ENCODE measurements around the gene STK40.

The STK40 gene

GRCh38 chr1:36309397-36309796, 76.3 kb downstream of the STK40 start:
- no peak for DNase-seq (ENCODE audit: low read depth in 2 of 2)

DNA sequence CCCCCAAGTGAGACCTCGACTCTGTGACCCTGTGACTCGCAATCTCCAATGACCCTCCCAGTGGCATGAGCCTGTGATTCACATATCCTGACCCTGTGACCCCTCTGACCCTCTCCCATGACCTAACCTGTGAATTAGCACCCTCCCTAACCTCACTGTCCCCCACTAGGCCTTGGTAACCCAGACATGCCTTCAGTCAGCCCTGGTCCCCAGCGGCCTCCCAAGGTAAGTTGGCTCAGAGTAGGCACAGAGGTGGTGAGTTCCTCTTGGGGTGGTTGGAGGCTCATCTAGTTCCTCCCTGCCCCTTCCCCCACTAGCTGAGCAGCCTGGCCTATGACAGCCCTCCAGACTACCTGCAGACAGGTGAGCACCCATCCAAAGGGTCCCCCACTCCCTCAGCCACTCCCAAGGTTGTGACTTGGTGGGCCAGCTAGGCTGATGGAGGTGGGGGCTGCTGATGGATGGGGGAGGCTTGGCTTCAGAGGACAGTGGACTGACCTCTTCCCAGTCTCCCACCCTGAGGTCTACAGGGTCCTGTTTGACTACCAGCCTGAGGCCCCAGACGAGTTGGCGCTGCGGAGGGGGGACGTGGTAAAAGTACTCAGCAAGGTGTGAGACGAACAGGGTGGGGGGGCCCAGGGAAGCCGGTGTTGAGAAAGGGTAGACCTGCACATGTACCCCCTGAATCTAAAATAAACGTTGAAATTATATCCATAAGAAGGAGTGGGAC, 78.0 kb downstream of the STK40 start:
- DNase-seq (ENCODE audit: low read depth in 2 of 2) = no peak

DNA sequence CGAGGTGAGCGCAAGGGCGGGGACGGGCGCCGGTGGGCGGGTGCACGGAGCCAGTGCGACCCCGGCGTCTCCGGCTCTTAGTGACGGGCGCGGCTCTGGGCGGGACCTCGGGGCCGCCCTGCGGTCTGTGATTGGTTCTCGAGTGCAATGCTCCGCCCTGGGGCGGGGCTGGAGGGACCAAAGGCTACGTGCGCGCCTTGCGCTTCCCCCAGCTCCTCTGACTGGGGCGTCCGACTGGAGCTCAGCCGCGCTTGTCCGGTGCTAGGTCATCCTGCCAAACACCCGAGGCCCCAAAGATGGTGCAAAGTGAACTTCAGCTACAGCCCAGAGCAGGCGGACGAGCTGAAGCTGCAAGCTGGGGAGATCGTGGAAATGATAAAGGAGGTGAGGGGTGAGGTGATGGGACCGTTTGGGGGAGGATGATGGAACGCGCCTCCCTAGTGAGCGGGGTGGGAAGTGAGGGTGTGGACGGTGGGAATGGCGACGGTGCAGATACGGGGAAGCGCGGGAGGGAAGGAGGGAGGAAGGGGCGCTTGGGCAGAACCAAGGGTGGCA, 78.7 kb downstream of the STK40 start:
- DNase-seq (ENCODE audit: low read depth in 2 of 2) = peak; percentile 91 to 92

- peak in 1 of 2 donors; percentile 50 for DNase-seq (ENCODE audit: low read depth in 2 of 2)
Measured at GRCh38 chr1:36306210-36306901, 79.4 kb downstream of the STK40 start, which contains the start of gene SH3D21. TSS of gene SH3D21 (plus strand) at chr1:36306368. CDS start at chr1:36306421, 53 bp downstream.

- DNase-seq (ENCODE audit: low read depth in 2 of 2) = no peak
Measured at GRCh38 chr1:36305915-36306209, 79.9 kb downstream of the STK40 start.

DNA sequence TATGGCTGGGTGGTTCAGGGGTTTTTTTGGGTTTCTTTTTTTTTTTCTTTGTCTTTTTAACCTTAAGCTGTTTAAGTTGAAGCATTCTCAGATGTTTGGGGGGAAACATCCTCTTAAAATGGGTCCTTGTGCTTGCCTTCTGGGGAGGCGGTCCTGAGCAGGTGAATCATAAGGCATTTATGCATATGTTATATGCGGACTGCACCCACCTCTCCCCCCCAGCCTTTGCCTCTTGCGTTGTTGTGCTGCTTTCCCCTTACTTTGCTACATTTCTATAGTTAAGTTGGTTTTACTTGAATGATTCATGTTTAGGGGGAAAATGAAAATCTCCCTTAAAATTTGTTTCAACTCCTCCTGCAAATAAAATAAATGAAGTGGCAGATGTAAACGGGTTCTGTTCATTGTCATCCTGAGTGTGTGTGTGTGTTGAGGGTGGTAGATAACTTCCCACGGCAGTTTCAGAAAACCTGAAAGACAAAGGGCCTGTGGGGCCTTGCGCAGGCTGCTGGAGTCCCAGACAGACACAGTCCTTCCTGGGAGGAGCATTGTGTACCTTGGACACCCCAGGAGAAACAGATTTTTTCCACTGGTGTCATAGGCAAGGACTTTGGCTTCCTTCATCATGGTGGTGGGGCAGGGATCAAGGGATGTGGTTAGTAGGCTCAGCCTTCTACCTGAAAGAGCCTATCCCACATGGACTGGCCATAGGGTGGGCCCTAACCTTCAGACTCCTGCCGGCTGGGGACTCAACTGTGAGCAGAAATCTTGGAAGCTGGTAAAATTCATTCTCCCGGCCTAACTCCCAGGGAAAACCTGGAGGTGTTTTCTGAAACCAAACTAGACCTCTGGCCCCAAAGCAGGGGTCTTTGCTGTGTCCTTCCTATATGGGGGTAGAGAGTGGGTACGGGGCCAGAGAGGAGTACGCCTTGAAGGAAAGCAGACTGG, 80.5 kb downstream of the STK40 start:
- no peak for DNase-seq (ENCODE audit: low read depth in 2 of 2)

DNA sequence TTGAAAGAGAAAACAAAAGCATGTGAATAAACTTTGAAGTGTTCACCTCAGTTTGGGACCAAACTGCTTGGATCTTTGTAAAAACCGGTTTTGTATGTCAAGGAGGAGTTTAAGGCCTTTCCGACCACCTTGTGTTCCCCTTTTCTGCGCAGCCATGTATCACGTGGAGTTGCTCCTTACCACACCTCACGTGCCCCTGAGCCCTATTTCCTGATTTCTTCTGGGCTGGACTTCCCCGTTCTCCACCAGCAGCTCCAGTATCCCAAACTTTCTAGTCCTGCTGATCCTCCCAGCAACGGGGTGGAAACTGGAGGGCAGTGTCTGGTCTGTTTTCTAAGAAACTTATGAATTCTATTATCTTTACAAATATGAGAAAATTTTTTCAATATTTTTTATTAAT, 81.2 kb downstream of the STK40 start:
- DNase-seq (ENCODE audit: low read depth in 2 of 2) = no peak

- no peak for DNase-seq (ENCODE audit: low read depth in 2 of 2)
Measured at GRCh38 chr1:36303650-36304360, 81.9 kb downstream of the STK40 start.

DNA sequence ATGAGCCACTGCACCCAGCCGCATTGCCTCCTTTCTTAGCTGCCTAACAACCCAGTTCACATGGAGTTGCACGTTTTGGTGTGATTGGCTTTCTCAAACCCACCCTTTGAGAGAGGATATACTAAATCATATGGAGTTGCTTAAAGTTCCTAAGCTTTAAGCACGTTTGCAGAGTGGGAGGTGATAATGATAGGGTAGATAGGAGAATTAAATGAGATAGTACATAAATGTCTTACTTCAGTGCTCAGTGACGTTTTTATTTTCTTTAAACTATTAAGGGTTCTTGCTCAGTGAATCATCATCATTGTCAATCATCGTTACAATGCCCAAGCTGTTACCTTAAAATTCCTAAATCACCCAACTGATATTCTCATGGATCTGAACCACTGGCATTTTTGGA, 82.5 kb downstream of the STK40 start:
- DNase-seq (ENCODE audit: low read depth in 2 of 2) = no peak

DNA sequence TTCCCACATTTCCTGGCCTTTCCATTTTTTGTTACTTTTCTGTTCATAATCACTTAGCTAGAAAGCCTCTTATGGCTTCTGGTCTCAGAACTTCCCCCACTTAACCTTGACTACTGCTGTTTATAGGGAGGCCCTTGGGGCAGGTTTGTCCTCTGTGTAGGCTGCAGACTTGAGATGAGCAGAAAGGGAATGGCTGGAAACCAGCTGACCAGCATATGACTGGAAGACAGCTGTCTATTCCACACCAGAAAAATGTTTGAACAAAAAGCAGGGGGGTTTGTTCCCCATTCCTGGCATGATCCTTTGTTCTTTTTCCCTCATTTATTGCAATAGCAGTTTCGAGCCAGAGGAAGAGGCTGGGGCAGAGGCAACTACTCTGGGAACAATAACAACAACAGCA, 84.5 kb downstream of the STK40 start:
- no peak for DNase-seq (ENCODE audit: low read depth in 2 of 2)

GRCh38 chr1:36300526-36300925, 85.2 kb downstream of the STK40 start:
- no peak for DNase-seq (ENCODE audit: low read depth in 2 of 2)

- no peak for DNase-seq (ENCODE audit: low read depth in 2 of 2)
Measured at GRCh38 chr1:36298640-36299039, 87.1 kb downstream of the STK40 start.

GRCh38 chr1:36297062-36297461, 88.7 kb downstream of the STK40 start:
- no peak for DNase-seq (ENCODE audit: low read depth in 2 of 2)

- DNase-seq (ENCODE audit: low read depth in 2 of 2) = no peak
Measured at GRCh38 chr1:36295390-36295789, 90.3 kb downstream of the STK40 start.
